ENCODE data around the gene FLG. TPM values are rescaled to one million over a fixed set of nuclear protein-coding genes. Genes with fewer than 3 reads are reported as not detected.

The FLG gene
- total RNA-seq, 8 experiments from 2014 or later, result 0.09 to 269 (median 0.21) TPM; not detected in 1

Other genes with a start within 250 kb of the FLG start
- gene TCHHL1, start 236.2 kb downstream of the FLG start, total RNA-seq, result under 1 TPM in 4 of 8 experiments, not detected in 4; 0.13 to 0.43 (median 0.17) TPM
- gene TCHH, start 209.8 kb downstream of the FLG start, total RNA-seq, result 1 to 10 TPM in 2 of 8 experiments, under 1 TPM in 6; 0.07 to 2.9 (median 0.31) TPM
- gene RPTN, start 166.0 kb downstream of the FLG start, total RNA-seq, result under 1 TPM in 4 of 8 experiments, not detected in 4; 0.05 to 0.41 (median 0.23) TPM
- 1 to 10 TPM in 2 of 8 experiments, under 1 TPM in 5, not detected in 1; 0.07 to 4.7 (median 0.29) TPM for gene HRNR, start 101.0 kb downstream of the FLG start, total RNA-seq
- 1 to 10 TPM in 1 of 8 experiments, under 1 TPM in 5, not detected in 2; 0.07 to 1.1 (median 0.20) TPM for gene FLG2, start 34.8 kb upstream of the FLG start, total RNA-seq
- gene CRNN, start 89.0 kb upstream of the FLG start, total RNA-seq, result under 1 TPM in 4 of 8 experiments, not detected in 4; 0.17 to 0.62 (median 0.35) TPM
- 1 to 10 TPM in 1 of 8 experiments, under 1 TPM in 2, not detected in 5; 0.25 to 1.1 (median 0.66) TPM for gene LCE5A, start 185.6 kb upstream of the FLG start, total RNA-seq
- not detected for gene CRCT1, start 189.2 kb upstream of the FLG start, total RNA-seq
- under 1 TPM in 1 of 8 experiments, not detected in 7; 0.81 TPM for gene LCE3E, start 241.5 kb upstream of the FLG start, total RNA-seq

Data from motor neuron (in vitro differentiated cells).